Endothelial cell of umbilical vein (primary cell): Measurements from ENCODE around the gene CLTB. TPM values are rescaled to one million over a fixed set of nuclear protein-coding genes. Genes with fewer than 3 reads are reported as not detected.

Source experiments
- BruUV-seq: library from RNA; stranded (reverse); fragments of 400-500 nt; replicated peaks from 2 replicates; lab custom pipeline; 2021; lab: Mats Ljungman, UMichigan
- CTCF ChIA-PET: fragments of 300-600, 350-600 bp; sonication (Branson Sonifier 250); formaldehyde crosslinking; loops from one replicate; lab custom pipeline; 2021; ENCODE audit warnings: antibody characterized with exemption, inconsistent platforms; lab: Charles Lee
- POLR2A ChIA-PET: fragments of 300-600, 350-600 bp; sonication (Branson Sonifier 250); formaldehyde crosslinking; loops from one replicate; lab custom pipeline; 2021; ENCODE audit warnings: antibody characterized with exemption, inconsistent platforms; lab: Charles Lee
- DNase-seq: peaks from one replicate; pipeline ENCODE4 v3.0.0-alpha.2; 2011; ENCODE audit warnings: low read depth, low spot score
- FAIRE-seq: peaks from 2 replicates; lab custom pipeline; 2011; peaks lifted over from hg19 to GRCh38; lab: Jason Lieb, UNC
- H2AFZ ChIP-seq: 2 replicates; pipeline ENCODE4 v1.6.0; 2012; ENCODE audit warnings: low read depth, low read length, control low read depth, inconsistent platforms
- H3K27ac ChIP-seq: 2 replicates; pipeline ENCODE4 v1.5.1; 2011; ENCODE audit warnings: low read depth, mild to moderate bottlenecking, control low read depth, low read length, moderate library complexity; ENCODE audit not compliant: insufficient read depth
- H3K27me3 ChIP-seq, 2 experiments: 2 replicates each; pipeline versions ENCODE4 v1.6.0 to v1.6.1; 2011; ENCODE audit warnings: low read length in 2 of 2, mixed read lengths in 1 of 2; ENCODE audit not compliant: control insufficient read depth in 2 of 2, insufficient read depth in 2 of 2
- H3K36me3 ChIP-seq, 2 experiments: 2 replicates in 1 of 2; 3 replicates in 1 of 2; pipeline ENCODE4 v1.5.1; 2011; ENCODE audit warnings: low read length in 2 of 2, mild to moderate bottlenecking in 1 of 2, moderate library complexity in 1 of 2; ENCODE audit not compliant: control insufficient read depth in 2 of 2, insufficient read depth in 2 of 2; ENCODE audit errors: extremely low read depth in 1 of 2
- H3K4me1 ChIP-seq: 3 replicates; pipeline ENCODE4 v1.5.1; 2011; ENCODE audit warnings: mild to moderate bottlenecking, low read length; ENCODE audit not compliant: control insufficient read depth, insufficient read depth; ENCODE audit errors: extremely low read depth
- H3K4me2 ChIP-seq: 2 replicates; pipeline ENCODE4 v1.6.1; 2011; ENCODE audit warnings: low read length, control low read depth, mixed read lengths; ENCODE audit not compliant: insufficient read depth
- H3K4me3 ChIP-seq, 3 experiments: fragments of 200-600 bp in 1 of 3; sonication (generic), shearing (Covaris generic) in 1 of 3; replicated peaks in 1 of 3; 2 replicates each; pipeline ENCODE4 v1.5.1; 2011 to 2016; ENCODE audit warnings: control low read depth in 3 of 3, low read length in 3 of 3, mild to moderate bottlenecking in 2 of 3, inconsistent platforms in 1 of 3, low read depth in 1 of 3, moderate library complexity in 1 of 3; ENCODE audit not compliant: insufficient read depth in 1 of 3
- H3K79me2 ChIP-seq: 2 replicates; pipeline ENCODE4 v1.6.0; 2012; ENCODE audit warnings: low read length, inconsistent platforms; ENCODE audit not compliant: control insufficient read depth, insufficient read depth
- H3K9ac ChIP-seq: replicated peaks from 2 replicates; pipeline ENCODE3; 2011; ENCODE audit warnings: low read length, control low read depth; ENCODE audit not compliant: insufficient read depth; ENCODE audit errors: extremely low read depth
- H3K9me1 ChIP-seq: replicated peaks from 3 replicates; pipeline ENCODE4 v1.6.0; 2011; ENCODE audit warnings: mild to moderate bottlenecking, low read length; ENCODE audit not compliant: control insufficient read depth, insufficient read depth; ENCODE audit errors: extremely low read depth
- H3K9me3 ChIP-seq: replicated peaks from 2 replicates; pipeline ENCODE4 v1.5.1; 2012; ENCODE audit warnings: low read length, inconsistent platforms; ENCODE audit not compliant: control insufficient read depth, insufficient read depth
- H4K20me1 ChIP-seq: replicated peaks from 2 replicates; pipeline ENCODE3; 2011; ENCODE audit warnings: mild to moderate bottlenecking, low read length; ENCODE audit not compliant: control insufficient read depth, insufficient read depth; ENCODE audit errors: extremely low read depth
- EZH2 ChIP-seq: IDR thresholded peaks from 2 replicates; pipeline ENCODE4 v1.6.1; 2012; ENCODE audit warnings: borderline replicate concordance, low read depth, mild to moderate bottlenecking, moderate library complexity, low read length, inconsistent platforms; ENCODE audit not compliant: severe bottlenecking
- FOS ChIP-seq: IDR thresholded peaks from 2 replicates; pipeline ENCODE4 v1.6.1; 2011; ENCODE audit warnings: mild to moderate bottlenecking, low read length, moderate library complexity, borderline replicate concordance; ENCODE audit not compliant: insufficient read depth
- GATA2 ChIP-seq: IDR thresholded peaks from 2 replicates; pipeline ENCODE4 v1.7.0; 2011; ENCODE audit warnings: low read depth, mild to moderate bottlenecking, moderate library complexity, mixed read lengths, low read length; ENCODE audit not compliant: insufficient read length, insufficient read depth
- JUN ChIP-seq: IDR thresholded peaks from 2 replicates; pipeline ENCODE4 v1.6.1; 2011; ENCODE audit warnings: borderline replicate concordance, low read depth; ENCODE audit not compliant: insufficient read length, insufficient read depth
- MYC ChIP-seq: IDR thresholded peaks from one replicate; pipeline ENCODE4 v1.6.1; 2011; ENCODE audit warnings: mild to moderate bottlenecking, low read depth, low read length
- POLR2A ChIP-seq: IDR thresholded peaks from 2 replicates; pipeline ENCODE4 v1.6.1; 2012; ENCODE audit warnings: low read depth, mild to moderate bottlenecking, control low read depth, low read length
- POLR2AphosphoS5 ChIP-seq: IDR thresholded peaks from 2 replicates; pipeline ENCODE4 v1.6.1; 2012; ENCODE audit warnings: low read depth, mild to moderate bottlenecking, control low read depth, low read length, moderate library complexity; ENCODE audit not compliant: insufficient read depth
- dilution Hi-C: fragments of 300-500 bp; cut with MboI; formaldehyde crosslinking; loops from one replicate; pipeline ENCODE4 v1.15.0; 2019; ENCODE audit warnings: low sequenced_read_pairs; ENCODE audit not compliant: extremely low pct_ligation_motif_present
- intact Hi-C: fragments of 100-400 bp; cut with micrococcal nuclease; formaldehyde crosslinking; loops from one replicate; pipeline ENCODE4 v1.10.0; 2022
- polyA plus RNA-seq, 4 experiments: library from polyadenylated mRNA; depleted of rRNA in 3 of 4; stranded (reverse) in 3 of 4; unstranded in 1 of 4; fragments of >200 nt; gene quantifications; 2 replicates each; pipeline versions ENCODE4 v1.2.1 to v1.2.3, GENCODE V29; 2011 to 2012; ENCODE audit warnings: missing spikeins in 1 of 4
- total RNA-seq: library from RNA; stranded (reverse); gene quantifications from 2 replicates; pipeline ENCODE4 v1.2.3, GENCODE V29; 2021
- TF ChIP-seq, protein P1 (sequence below), 2 donors: IDR thresholded peaks; 1 replicate in 1 of 2; 2 replicates in 1 of 2; pipeline ENCODE4 v1.5.1; 2011; ENCODE audit warnings: low read length in 2 of 2, mild to moderate bottlenecking in 2 of 2, moderate library complexity in 2 of 2, control low read depth in 1 of 2, inconsistent platforms in 1 of 2, low read depth in 1 of 2; ENCODE audit not compliant: insufficient read depth in 1 of 2; ENCODE audit errors: extremely low read depth in 1 of 2
- TF ChIP-seq, protein P2 (sequence below): IDR thresholded peaks from 2 replicates; pipeline ENCODE4 v1.6.1; 2011; ENCODE audit not compliant: insufficient read depth, insufficient read length

Gene CLTB
- total and polyA plus RNA-seq, 2 donors (not counting 3 experiments of a cell fraction or from before 2014, with no cell fraction given), result 73.2 to 111 TPM

DNA sequence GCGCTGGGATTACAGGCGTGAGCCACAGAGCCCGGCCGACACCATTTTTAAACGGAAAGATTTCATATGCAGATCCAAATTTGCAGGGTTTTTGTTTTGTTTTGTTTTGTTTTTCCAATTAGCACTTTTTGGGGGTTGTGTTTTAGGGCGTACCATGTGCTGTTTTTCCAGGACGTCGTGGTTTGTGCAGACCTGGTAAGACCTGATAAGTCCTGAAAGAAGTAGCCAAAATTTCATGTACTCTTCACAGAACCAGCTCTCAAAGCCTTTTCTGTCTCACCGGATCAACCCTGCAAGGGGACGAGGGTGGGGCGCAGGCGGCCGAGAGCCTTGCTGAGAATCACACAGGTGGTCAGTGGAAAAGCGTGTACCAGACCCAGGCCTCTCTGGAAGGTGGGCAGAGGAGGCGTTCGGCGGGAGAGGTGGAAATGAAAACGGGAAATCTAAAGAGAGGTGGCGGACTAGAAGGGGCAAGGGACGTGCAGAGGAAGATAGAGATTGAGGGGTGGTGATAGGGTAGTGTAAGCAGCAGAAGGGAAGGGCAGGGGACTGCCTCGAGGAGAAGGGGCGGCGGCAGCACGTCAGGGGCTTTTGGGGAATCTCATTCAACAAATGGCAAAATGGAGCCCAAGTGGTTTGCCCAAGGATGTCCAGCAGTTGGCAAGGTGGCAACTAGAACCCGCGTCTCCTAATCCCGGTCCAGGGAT, 30.7 kb upstream of the CLTB start:
- DNase-seq (peak; percentile 35), FAIRE-seq (no peak)
- no peaks in the 10 kb centered on the region for H4K20me1 ChIP-seq
- peak overlapping the region; percentile 68 to 85 (median 75) for H3K4me3 ChIP-seq
- TF ChIP-seq POLR2AphosphoS5 (no peak), EZH2 (no peak), FOS (no peak), JUN (no peak), MYC (no peak), GATA2 (no peak), POLR2A (no peak)
- TF ChIP-seq, protein P1, sequence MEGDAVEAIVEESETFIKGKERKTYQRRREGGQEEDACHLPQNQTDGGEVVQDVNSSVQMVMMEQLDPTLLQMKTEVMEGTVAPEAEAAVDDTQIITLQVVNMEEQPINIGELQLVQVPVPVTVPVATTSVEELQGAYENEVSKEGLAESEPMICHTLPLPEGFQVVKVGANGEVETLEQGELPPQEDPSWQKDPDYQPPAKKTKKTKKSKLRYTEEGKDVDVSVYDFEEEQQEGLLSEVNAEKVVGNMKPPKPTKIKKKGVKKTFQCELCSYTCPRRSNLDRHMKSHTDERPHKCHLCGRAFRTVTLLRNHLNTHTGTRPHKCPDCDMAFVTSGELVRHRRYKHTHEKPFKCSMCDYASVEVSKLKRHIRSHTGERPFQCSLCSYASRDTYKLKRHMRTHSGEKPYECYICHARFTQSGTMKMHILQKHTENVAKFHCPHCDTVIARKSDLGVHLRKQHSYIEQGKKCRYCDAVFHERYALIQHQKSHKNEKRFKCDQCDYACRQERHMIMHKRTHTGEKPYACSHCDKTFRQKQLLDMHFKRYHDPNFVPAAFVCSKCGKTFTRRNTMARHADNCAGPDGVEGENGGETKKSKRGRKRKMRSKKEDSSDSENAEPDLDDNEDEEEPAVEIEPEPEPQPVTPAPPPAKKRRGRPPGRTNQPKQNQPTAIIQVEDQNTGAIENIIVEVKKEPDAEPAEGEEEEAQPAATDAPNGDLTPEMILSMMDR (IDR thresholded peaks at IDR 0.05; ENCODE audit: extremely low read depth in 1 of 2, insufficient read depth in 1 of 2, low read depth in 1 of 2, low read length in 2 of 2), result no peak
- TF ChIP-seq, protein P2, sequence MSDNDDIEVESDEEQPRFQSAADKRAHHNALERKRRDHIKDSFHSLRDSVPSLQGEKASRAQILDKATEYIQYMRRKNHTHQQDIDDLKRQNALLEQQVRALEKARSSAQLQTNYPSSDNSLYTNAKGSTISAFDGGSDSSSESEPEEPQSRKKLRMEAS, result no peak
- intact Hi-C loops (loop anchor here (10.0 kb wide), 2 partner anchors 168 to 1028 kb away; partner anchors contain the start of genes DBN1 and GPRIN1), dilution Hi-C loops (no loop called here)
- H3K9me3 ChIP-seq, result no peaks in the 10 kb centered on the region
- no peaks in the 10 kb centered on the region for H3K27me3 ChIP-seq
- peak overlapping the region; percentile 95 for H3K9ac ChIP-seq
- no peaks in the 10 kb centered on the region for H3K36me3 ChIP-seq
- peak overlapping the region; percentile 89 for H2AFZ ChIP-seq
- no TSS peak for BruUV-seq
- peak overlapping the region; percentile 79 for H3K4me2 ChIP-seq
- no peaks in the 10 kb centered on the region for H3K9me1 ChIP-seq
- peak overlapping the region; percentile 98 for H3K27ac ChIP-seq
- ChIA-PET CTCF (interaction anchor here (0.7 to 5.2 kb wide), 18 partner anchors 8 to 863 kb away, joined by 3 to 88 read pairs (median 4); partner anchors contain the start of genes CLTB and RNF44), POLR2A (interaction anchor here (0.6 to 1.4 kb wide), 3 partner anchors 18 to 91 kb away, joined by 3 to 4 read pairs (median 4); partner anchors contain the start of gene CLTB)
- peaks cover 21% of the 10 kb centered on the region for H3K4me1 ChIP-seq
- peaks cover 30% of the 10 kb centered on the region for H3K79me2 ChIP-seq
